K562 (cell line): ENCODE measurements around the gene GIPC3.

Source experiments
- ATF4 ChIP-seq: fragments of 450-650 bp; formaldehyde crosslinking; IDR thresholded peaks from 2 replicates; pipeline ENCODE4 v1.4.0; 2022; ENCODE audit warnings: mild to moderate bottlenecking, moderate library complexity
- HMG20B ChIP-seq: fragments of 250-450 bp; sonication (Bioruptor Pico); IDR thresholded peaks from 2 replicates; pipeline ENCODE4 v1.5.0; 2021; ENCODE audit warnings: mild to moderate bottlenecking
- RBM14 ChIP-seq: fragments of 200-400 bp; formaldehyde crosslinking; IDR thresholded peaks from 2 replicates; pipeline ENCODE4 v1.6.1; 2018; ENCODE audit warnings: low read depth, mild to moderate bottlenecking, low read length, moderate library complexity, borderline replicate concordance; ENCODE audit not compliant: insufficient read depth
- ZBTB2 ChIP-seq: fragments of 450-650 bp; IDR thresholded peaks from 2 replicates; pipeline ENCODE4 v1.6.1; 2016; ENCODE audit warnings: antibody characterized with exemption

GRCh38 chr19:3636962-3637361 is 51.7 kb downstream of the GIPC3 start:
- TF ChIP-seq RBM14 = no peak
- TF ChIP-seq ATF4 (CRISPR knock-in tag) = no peak
- TF ChIP-seq ZBTB2 = no peak
- no peak for TF ChIP-seq HMG20B (CRISPR knock-in tag)
